Activated B cell treated with CpG ODN at 0.5 μM for 24 hours (primary cell): ENCODE data around the gene DGKB. TPM values are rescaled to one million over a fixed set of nuclear protein-coding genes. Genes with fewer than 3 reads are reported as not detected.

ENCODE experiments used
- ATAC-seq: fragments of 200-7000 bp; cut with Tn5 transposase; one replicate; pipeline ENCODE4 v1.10.0; 2021; ENCODE audit warnings: low read depth, mild to moderate bottlenecking, moderate library complexity
- CTCF ChIA-PET: fragments of 350-600 bp; sonication (Branson Sonifier 250); formaldehyde crosslinking; loops from one replicate; lab custom pipeline; 2021; ENCODE audit warnings: antibody characterized with exemption; lab: Charles Lee
- POLR2A ChIA-PET: fragments of 350-600 bp; sonication (Branson Sonifier 250); formaldehyde crosslinking; loops from one replicate; lab custom pipeline; 2021; ENCODE audit warnings: antibody characterized with exemption; lab: Charles Lee
- DNase-seq: peaks from one replicate; pipeline ENCODE4 v3.0.0; 2022
- H3K27ac Mint-ChIP-seq: one replicate; pipeline ENCODE4 v1.8.0; 2020; ENCODE audit warnings: mixed read lengths
- H3K27me3 Mint-ChIP-seq: one replicate; pipeline ENCODE4 v1.8.0; 2021; ENCODE audit warnings: mixed read lengths
- H3K36me3 Mint-ChIP-seq: one replicate; pipeline ENCODE4 v1.8.0; 2021; ENCODE audit warnings: low read depth, mixed read lengths
- H3K4me1 Mint-ChIP-seq: one replicate; pipeline ENCODE4 v1.8.0; 2021; ENCODE audit warnings: mixed read lengths
- H3K4me3 Mint-ChIP-seq: one replicate; pipeline ENCODE4 v1.8.0; 2020; ENCODE audit warnings: mild to moderate bottlenecking, mixed read lengths
- H3K9me3 Mint-ChIP-seq: one replicate; pipeline ENCODE4 v1.8.0; 2020; ENCODE audit warnings: mixed read lengths
- intact Hi-C: fragments of 100-400 bp; cut with micrococcal nuclease; formaldehyde crosslinking; loops from one replicate; pipeline ENCODE4 v1.15.1; 2024
- total RNA-seq: library from RNA; stranded (reverse); gene quantifications from 2 replicates; pipeline ENCODE4 v1.2.3, GENCODE V29; 2022
- TF ChIP-seq, protein P1 (sequence below): fragments of 200-600 bp; IDR thresholded peaks from one replicate; pipeline ENCODE4 v1.8.0; 2022; ENCODE audit warnings: antibody characterized with exemption, mild to moderate bottlenecking

DGKB gene
- total RNA-seq, 1 donor from 2014 or later: not detected

DNA sequence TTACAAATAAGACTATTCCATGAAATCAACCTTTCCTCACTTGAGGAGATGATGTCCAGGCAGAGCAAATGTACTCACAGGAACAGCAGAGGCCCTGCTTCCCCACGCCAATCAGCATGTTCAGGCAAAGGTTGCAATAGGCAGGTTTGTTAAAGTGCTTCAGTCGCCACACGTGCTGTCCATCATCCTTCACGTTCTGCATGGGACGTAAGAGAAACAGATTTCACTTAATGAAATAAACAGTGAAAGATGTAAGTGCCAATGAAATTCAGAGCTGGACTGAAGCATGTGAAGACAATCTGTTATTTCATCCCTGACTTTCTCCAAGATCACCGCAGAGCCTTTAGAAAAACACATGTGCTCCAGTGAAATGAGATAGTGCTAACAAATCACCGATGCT is 217.4 kb downstream of the DGKB start:
- H3K27me3 Mint-ChIP-seq: no peaks in the 10 kb centered on the region
- TF ChIP-seq, protein P1, sequence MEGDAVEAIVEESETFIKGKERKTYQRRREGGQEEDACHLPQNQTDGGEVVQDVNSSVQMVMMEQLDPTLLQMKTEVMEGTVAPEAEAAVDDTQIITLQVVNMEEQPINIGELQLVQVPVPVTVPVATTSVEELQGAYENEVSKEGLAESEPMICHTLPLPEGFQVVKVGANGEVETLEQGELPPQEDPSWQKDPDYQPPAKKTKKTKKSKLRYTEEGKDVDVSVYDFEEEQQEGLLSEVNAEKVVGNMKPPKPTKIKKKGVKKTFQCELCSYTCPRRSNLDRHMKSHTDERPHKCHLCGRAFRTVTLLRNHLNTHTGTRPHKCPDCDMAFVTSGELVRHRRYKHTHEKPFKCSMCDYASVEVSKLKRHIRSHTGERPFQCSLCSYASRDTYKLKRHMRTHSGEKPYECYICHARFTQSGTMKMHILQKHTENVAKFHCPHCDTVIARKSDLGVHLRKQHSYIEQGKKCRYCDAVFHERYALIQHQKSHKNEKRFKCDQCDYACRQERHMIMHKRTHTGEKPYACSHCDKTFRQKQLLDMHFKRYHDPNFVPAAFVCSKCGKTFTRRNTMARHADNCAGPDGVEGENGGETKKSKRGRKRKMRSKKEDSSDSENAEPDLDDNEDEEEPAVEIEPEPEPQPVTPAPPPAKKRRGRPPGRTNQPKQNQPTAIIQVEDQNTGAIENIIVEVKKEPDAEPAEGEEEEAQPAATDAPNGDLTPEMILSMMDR: no peak
- no peak for DNase-seq
- intact Hi-C loops: no loop called here
- no peaks in the 10 kb centered on the region for H3K4me1 Mint-ChIP-seq
- no peak overlapping the region for H3K27ac Mint-ChIP-seq
- H3K4me3 Mint-ChIP-seq: no peak overlapping the region
- H3K9me3 Mint-ChIP-seq: no peaks in the 10 kb centered on the region
- ChIA-PET POLR2A (no interaction called here), CTCF (no interaction called here)
- H3K36me3 Mint-ChIP-seq: no peaks in the 10 kb centered on the region
- no peak for ATAC-seq

DNA sequence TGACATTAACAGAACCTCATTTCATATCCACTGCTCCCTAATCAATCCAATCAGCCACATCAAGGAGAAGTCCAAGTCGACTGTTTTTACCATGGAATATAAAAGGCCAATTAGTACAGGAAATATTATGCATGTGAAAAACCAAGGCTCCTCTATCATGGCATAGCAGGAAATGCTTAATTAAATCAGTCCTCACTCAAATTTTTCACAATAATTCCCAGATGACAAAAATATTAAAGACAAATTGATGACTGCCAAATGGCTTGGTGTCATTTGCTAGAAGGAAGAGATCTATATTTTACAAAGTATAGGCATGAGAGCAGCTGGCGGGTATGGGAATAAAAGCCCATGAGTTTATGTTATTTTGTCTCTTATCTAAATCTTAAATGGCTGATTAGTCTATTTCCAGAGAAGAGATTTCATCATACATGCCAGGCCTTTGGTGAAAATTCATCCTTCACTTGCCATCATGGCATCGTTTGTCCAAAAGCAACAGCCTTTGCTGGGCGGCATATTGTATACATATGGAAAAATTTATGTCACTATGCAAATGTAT is 219.6 kb downstream of the DGKB start:
- TF ChIP-seq, protein P1: no peak
- H3K27me3 Mint-ChIP-seq: no peaks in the 10 kb centered on the region
- ChIA-PET POLR2A (no interaction called here), CTCF (no interaction called here)
- H3K27ac Mint-ChIP-seq: no peak overlapping the region
- no peak for DNase-seq
- H3K9me3 Mint-ChIP-seq: no peaks in the 10 kb centered on the region
- intact Hi-C loops: no loop called here
- H3K4me1 Mint-ChIP-seq: no peaks in the 10 kb centered on the region
- no peaks in the 10 kb centered on the region for H3K36me3 Mint-ChIP-seq
- H3K4me3 Mint-ChIP-seq: no peak overlapping the region
- ATAC-seq: no peak

DNA sequence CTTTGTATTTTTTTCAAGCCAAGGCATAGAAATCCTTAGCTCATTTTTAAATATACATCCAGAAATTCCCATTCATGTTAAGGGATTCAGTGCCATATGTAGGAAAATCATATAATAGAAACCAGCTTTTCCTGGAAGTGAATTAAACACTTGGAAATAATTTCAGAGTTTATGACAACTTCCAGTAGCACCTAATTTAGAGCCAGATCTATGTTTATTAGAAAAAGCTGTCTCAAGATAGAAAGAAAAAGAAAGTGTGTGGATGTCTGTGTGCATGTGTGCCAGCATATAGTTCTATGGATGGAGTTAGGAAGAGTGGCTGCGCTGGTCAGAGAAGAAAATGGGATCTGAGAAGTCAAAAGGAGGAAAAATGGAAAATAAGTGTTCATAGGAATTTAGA is 225.7 kb downstream of the DGKB start:
- CTCF ChIA-PET: no interaction called here
- POLR2A ChIA-PET: no interaction called here
- Mint-ChIP-seq H3K9me3 (no peaks in the 10 kb centered on the region), H3K36me3 (no peaks in the 10 kb centered on the region), H3K4me1 (no peaks in the 10 kb centered on the region), H3K27ac (no peak overlapping the region), H3K4me3 (no peak overlapping the region), H3K27me3 (no peaks in the 10 kb centered on the region)
- no peak for ATAC-seq
- TF ChIP-seq, protein P1: no peak
- intact Hi-C loops: no loop called here
- DNase-seq: no peak

DNA sequence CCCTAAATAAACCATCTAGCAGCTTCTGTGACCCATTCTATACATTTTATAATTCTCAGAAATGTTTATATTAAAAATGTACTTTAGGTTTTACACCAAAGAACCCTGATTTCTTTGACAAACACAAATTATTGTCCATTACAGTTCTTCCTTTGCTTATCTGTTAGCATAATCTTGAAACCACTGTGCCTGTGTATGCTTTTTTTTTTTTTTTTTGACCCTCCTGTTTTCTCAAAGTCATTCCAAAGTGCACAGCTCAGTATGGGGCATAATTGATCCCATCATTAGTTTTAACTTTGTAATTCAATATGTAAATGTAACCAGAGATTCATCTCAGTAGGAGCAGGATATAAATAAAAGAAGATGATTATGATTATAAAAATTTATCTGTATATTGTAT is 229.3 kb downstream of the DGKB start:
- Mint-ChIP-seq H3K36me3 (no peaks in the 10 kb centered on the region), H3K27ac (no peak overlapping the region), H3K9me3 (no peaks in the 10 kb centered on the region), H3K4me1 (no peaks in the 10 kb centered on the region), H3K27me3 (no peaks in the 10 kb centered on the region), H3K4me3 (no peak overlapping the region)
- ChIA-PET POLR2A (no interaction called here), CTCF (interaction anchor here (1.4 kb wide), 1 partner anchor 18 kb away, joined by 5 read pairs; no protein-coding TSS in a partner anchor)
- TF ChIP-seq, protein P1: no peak
- intact Hi-C loops: no loop called here
- DNase-seq (no peak), ATAC-seq (no peak)

DNA sequence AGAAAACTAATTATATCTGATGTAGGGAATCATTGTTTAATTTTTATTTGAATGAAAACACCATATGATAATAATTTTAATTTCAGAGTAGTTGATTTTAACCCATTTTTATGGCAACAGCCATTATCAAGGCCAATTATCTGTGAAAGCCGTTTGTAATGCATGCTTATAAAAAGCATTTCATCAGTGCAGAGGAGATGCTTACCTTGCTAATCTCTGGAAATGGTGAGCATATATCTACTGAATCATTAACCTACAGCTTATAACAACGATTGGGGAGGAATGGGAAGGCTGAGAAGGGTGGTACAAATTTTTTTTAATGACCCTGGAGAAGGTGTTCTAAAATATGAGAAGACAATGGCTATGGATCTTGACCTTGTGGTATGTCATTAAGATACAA is 235.6 kb downstream of the DGKB start:
- no peaks in the 10 kb centered on the region for H3K9me3 Mint-ChIP-seq
- TF ChIP-seq, protein P1: no peak
- intact Hi-C loops: no loop called here
- no peaks in the 10 kb centered on the region for H3K27me3 Mint-ChIP-seq
- ChIA-PET CTCF (no interaction called here), POLR2A (no interaction called here)
- DNase-seq (no peak), ATAC-seq (no peak)
- no peaks in the 10 kb centered on the region for H3K4me1 Mint-ChIP-seq
- H3K36me3 Mint-ChIP-seq: no peaks in the 10 kb centered on the region
- H3K27ac Mint-ChIP-seq: no peak overlapping the region
- H3K4me3 Mint-ChIP-seq: no peak overlapping the region
